SK-N-SH (cell line): ENCODE measurements around the gene SLC32A1.

Source experiments
- NRF1 ChIP-seq: IDR thresholded peaks from 2 replicates; pipeline ENCODE4 v1.6.1; 2012; ENCODE audit warnings: low read depth, mild to moderate bottlenecking, low read length
- RCOR1 ChIP-seq: fragments of 150-350 bp; IDR thresholded peaks from 2 replicates; pipeline ENCODE4 v1.6.1; 2017; ENCODE audit warnings: antibody characterized with exemption, low read length
- TF ChIP-seq, protein P1 (sequence below): IDR thresholded peaks from 2 replicates; pipeline ENCODE4 v1.6.1; 2012; ENCODE audit warnings: mild to moderate bottlenecking, low read depth, low read length, moderate library complexity
- TF ChIP-seq, protein P2 (sequence below): fragments of 200-600 bp; sonication (generic); IDR thresholded peaks from 2 replicates; pipeline ENCODE4 v1.6.1; 2017; ENCODE audit warnings: antibody characterized with exemption, mild to moderate bottlenecking, moderate library complexity

DNA sequence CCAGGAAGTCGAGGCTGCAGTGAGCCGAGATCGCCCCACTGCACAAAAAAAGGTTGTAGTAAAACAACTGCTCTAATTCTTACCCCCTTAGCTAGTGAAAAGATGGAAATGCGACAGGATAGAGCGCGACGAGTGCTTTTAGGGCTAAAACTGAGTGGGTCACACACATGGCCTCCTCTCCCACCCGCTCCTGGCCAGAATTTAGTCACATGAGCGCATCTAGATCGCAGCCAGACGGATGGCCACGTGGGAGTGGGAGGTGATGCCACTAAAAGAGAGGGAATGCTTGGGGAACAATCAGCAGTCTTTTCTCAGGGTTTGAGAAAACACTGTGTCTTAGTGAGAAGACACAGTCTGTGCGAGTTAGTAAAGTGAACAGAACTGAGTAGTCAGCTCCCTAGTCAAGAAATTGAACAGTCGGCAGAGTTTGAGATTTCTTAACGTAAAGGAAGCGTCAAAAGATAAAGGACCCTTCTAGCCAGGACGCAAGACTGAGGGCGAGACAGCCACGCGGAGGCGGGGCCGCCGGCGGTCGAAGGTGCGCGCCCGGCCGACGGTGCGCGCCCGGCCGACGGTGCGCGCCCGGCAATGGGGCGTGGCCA is 23.3 kb downstream of the SLC32A1 start:
- TF ChIP-seq, protein P1, sequence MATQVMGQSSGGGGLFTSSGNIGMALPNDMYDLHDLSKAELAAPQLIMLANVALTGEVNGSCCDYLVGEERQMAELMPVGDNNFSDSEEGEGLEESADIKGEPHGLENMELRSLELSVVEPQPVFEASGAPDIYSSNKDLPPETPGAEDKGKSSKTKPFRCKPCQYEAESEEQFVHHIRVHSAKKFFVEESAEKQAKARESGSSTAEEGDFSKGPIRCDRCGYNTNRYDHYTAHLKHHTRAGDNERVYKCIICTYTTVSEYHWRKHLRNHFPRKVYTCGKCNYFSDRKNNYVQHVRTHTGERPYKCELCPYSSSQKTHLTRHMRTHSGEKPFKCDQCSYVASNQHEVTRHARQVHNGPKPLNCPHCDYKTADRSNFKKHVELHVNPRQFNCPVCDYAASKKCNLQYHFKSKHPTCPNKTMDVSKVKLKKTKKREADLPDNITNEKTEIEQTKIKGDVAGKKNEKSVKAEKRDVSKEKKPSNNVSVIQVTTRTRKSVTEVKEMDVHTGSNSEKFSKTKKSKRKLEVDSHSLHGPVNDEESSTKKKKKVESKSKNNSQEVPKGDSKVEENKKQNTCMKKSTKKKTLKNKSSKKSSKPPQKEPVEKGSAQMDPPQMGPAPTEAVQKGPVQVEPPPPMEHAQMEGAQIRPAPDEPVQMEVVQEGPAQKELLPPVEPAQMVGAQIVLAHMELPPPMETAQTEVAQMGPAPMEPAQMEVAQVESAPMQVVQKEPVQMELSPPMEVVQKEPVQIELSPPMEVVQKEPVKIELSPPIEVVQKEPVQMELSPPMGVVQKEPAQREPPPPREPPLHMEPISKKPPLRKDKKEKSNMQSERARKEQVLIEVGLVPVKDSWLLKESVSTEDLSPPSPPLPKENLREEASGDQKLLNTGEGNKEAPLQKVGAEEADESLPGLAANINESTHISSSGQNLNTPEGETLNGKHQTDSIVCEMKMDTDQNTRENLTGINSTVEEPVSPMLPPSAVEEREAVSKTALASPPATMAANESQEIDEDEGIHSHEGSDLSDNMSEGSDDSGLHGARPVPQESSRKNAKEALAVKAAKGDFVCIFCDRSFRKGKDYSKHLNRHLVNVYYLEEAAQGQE: no peak
- no peak for TF ChIP-seq RCOR1
- TF ChIP-seq, protein P2, sequence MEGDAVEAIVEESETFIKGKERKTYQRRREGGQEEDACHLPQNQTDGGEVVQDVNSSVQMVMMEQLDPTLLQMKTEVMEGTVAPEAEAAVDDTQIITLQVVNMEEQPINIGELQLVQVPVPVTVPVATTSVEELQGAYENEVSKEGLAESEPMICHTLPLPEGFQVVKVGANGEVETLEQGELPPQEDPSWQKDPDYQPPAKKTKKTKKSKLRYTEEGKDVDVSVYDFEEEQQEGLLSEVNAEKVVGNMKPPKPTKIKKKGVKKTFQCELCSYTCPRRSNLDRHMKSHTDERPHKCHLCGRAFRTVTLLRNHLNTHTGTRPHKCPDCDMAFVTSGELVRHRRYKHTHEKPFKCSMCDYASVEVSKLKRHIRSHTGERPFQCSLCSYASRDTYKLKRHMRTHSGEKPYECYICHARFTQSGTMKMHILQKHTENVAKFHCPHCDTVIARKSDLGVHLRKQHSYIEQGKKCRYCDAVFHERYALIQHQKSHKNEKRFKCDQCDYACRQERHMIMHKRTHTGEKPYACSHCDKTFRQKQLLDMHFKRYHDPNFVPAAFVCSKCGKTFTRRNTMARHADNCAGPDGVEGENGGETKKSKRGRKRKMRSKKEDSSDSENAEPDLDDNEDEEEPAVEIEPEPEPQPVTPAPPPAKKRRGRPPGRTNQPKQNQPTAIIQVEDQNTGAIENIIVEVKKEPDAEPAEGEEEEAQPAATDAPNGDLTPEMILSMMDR: no peak
- peak; percentile 39; the same call in 1 of the 2 replicates for TF ChIP-seq NRF1
